ENCODE data around the gene KCNB1. TPM values are rescaled to one million over a fixed set of nuclear protein-coding genes. Genes with fewer than 3 reads are reported as not detected.
A peak's percentile ranks its signal among the peaks of the same experiment; 100 is the strongest.

The KCNB1 gene
- polyA plus RNA-seq, 1 donor from 2014 or later = 3.6 TPM

DNA sequence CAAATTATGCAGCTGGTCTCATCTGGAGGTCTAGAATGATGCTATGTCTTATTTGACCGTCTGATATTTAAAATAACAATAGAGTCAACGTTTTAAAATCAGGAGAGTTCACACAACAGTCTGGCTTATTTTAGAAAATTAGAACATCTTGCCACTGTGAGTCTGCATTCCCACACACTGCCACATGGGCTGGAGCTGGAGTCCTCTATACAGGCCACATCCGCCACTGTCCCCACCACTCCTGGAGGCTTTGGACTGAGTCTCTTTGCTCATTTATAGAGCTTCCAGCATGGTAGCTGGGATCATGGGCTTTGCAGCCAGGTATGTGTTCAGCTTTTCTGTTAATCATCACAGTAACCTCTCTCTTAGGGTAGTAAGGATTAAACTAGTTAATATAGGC lies 135.8 kb downstream of the KCNB1 start:
- Histone ChIP-seq H3K9ac (ENCODE audit: low read length) (no peak overlapping the region), H3K79me2 (replicated peaks; ENCODE audit: insufficient read depth, low read length) (no peaks in the 10 kb centered on the region), H3K27me3 (ENCODE audit: insufficient read depth, low read depth, low read length) (no peaks in the 10 kb centered on the region), H3K4me2 (ENCODE audit: low read length) (no peak overlapping the region), H3K27ac (ENCODE audit: low read length) (peak overlapping the region; percentile 57), H3K9me2 (ENCODE audit: insufficient read depth, low read length) (no peaks in the 10 kb centered on the region), H4K20me1 (ENCODE audit: insufficient read depth) (no peaks in the 10 kb centered on the region), H3K36me3 (ENCODE audit: insufficient read depth, low read length) (no peaks in the 10 kb centered on the region), H2AFZ (ENCODE audit: low read depth, low read length) (no peak overlapping the region), H3F3A (ENCODE audit: insufficient read depth, low read length, poor library complexity, severe bottlenecking) (no peaks in the 10 kb centered on the region), H3K9me3 (ENCODE audit: low read length) (no peaks in the 10 kb centered on the region), H3K4me3 (ENCODE audit: low read length) (no peak overlapping the region)
- TF ChIP-seq RAD21 (conservative IDR thresholded peaks at IDR 0.05) = no peak
- TF ChIP-seq, protein P1, sequence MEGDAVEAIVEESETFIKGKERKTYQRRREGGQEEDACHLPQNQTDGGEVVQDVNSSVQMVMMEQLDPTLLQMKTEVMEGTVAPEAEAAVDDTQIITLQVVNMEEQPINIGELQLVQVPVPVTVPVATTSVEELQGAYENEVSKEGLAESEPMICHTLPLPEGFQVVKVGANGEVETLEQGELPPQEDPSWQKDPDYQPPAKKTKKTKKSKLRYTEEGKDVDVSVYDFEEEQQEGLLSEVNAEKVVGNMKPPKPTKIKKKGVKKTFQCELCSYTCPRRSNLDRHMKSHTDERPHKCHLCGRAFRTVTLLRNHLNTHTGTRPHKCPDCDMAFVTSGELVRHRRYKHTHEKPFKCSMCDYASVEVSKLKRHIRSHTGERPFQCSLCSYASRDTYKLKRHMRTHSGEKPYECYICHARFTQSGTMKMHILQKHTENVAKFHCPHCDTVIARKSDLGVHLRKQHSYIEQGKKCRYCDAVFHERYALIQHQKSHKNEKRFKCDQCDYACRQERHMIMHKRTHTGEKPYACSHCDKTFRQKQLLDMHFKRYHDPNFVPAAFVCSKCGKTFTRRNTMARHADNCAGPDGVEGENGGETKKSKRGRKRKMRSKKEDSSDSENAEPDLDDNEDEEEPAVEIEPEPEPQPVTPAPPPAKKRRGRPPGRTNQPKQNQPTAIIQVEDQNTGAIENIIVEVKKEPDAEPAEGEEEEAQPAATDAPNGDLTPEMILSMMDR (IDR thresholded peaks at IDR 0.05; ENCODE audit: poor library complexity, severe bottlenecking) = peak; percentile 17

DNA sequence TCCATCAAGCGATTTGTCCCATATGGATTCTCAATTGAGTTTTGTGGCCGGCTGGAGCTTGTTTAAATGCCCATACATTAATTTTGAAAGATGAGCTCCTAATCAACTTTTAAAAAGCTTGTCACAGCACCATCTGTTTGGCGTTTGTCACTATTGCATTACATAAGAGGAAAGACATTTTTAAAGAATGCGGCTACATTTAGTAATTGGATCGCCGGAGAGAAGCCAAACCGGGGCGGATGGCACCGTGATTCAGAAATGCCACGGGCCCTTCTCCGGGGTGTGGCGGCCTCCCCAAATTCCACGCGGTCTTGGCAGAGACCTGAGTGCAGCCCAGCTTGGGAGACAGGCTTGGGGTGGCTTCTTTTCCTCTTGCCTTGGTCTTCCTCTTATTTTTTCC lies 136.9 kb downstream of the KCNB1 start:
- no peak overlapping the region for H3K9ac ChIP-seq (ENCODE audit: low read length)

DNA sequence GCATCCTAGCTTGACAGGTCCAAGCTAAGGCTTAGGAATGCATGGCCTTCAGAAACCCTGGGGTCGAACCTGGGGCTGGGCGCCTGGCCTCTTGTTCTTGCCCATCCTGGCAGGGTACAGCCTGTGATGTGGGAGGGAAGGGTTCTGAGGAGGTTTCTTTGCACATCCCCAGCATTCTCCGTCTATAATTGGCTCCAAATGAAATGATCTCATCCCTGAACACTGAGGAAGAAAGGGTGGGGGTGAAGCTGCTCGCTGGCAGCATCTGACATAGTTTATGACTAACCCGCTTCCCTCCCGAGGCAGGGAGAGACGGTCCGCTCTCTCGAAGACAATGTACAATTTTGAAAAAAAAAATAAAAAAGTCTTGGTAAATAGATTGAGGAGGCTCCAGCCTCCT lies 137.5 kb downstream of the KCNB1 start:
- Histone ChIP-seq H3K9ac (ENCODE audit: low read length) (no peak overlapping the region), H3K4me3 (ENCODE audit: low read length) (no peak overlapping the region), H3K9me2 (ENCODE audit: insufficient read depth, low read length) (no peaks in the 10 kb centered on the region), H3K27ac (ENCODE audit: low read length) (no peak overlapping the region), H3K79me2 (replicated peaks; ENCODE audit: insufficient read depth, low read length) (no peaks in the 10 kb centered on the region), H4K20me1 (ENCODE audit: insufficient read depth) (no peaks in the 10 kb centered on the region), H3K4me2 (ENCODE audit: low read length) (no peak overlapping the region), H3K9me3 (ENCODE audit: low read length) (no peaks in the 10 kb centered on the region), H3K27me3 (ENCODE audit: insufficient read depth, low read depth, low read length) (no peaks in the 10 kb centered on the region), H3F3A (ENCODE audit: insufficient read depth, low read length, poor library complexity, severe bottlenecking) (no peaks in the 10 kb centered on the region), H2AFZ (ENCODE audit: low read depth, low read length) (no peak overlapping the region), H3K36me3 (ENCODE audit: insufficient read depth, low read length) (no peaks in the 10 kb centered on the region)
- TF ChIP-seq REST (IDR thresholded peaks at IDR 0.05; ENCODE audit: borderline replicate concordance) (no peak), EZH2 (IDR thresholded peaks at IDR 0.05; ENCODE audit: borderline replicate concordance, insufficient read depth, low read length, poor library complexity, severe bottlenecking) (no peak), SMC3 (conservative IDR thresholded peaks at IDR 0.05; ENCODE audit: poor library complexity) (no peak), RAD21 (conservative IDR thresholded peaks at IDR 0.05) (no peak), TAF1 (IDR thresholded peaks at IDR 0.05; ENCODE audit: low read depth) (no peak), POLR2AphosphoS5 (IDR thresholded peaks at IDR 0.05) (no peak), MXI1 (conservative IDR thresholded peaks at IDR 0.05; ENCODE audit: poor library complexity, severe bottlenecking) (no peak), EP300 (conservative IDR thresholded peaks at IDR 0.05; ENCODE audit: poor library complexity, severe bottlenecking) (no peak)
- TF ChIP-seq, protein P1 (IDR thresholded peaks at IDR 0.05; ENCODE audit: poor library complexity, severe bottlenecking) = no peak

More for the DNA sequence above, 136.9 kb downstream of the KCNB1 start:
- H3F3A ChIP-seq (ENCODE audit: insufficient read depth, low read length, poor library complexity, severe bottlenecking) = no peaks in the 10 kb centered on the region
- no peaks in the 10 kb centered on the region for H4K20me1 ChIP-seq (ENCODE audit: insufficient read depth)
- no peak overlapping the region for H3K4me2 ChIP-seq (ENCODE audit: low read length)
- H3K27ac ChIP-seq (ENCODE audit: low read length) = no peak overlapping the region
- H3K9me2 ChIP-seq (ENCODE audit: insufficient read depth, low read length) = no peaks in the 10 kb centered on the region
- H3K79me2 ChIP-seq (replicated peaks; ENCODE audit: insufficient read depth, low read length) = no peaks in the 10 kb centered on the region
- no peaks in the 10 kb centered on the region for H3K9me3 ChIP-seq (ENCODE audit: low read length)
- H2AFZ ChIP-seq (ENCODE audit: low read depth, low read length) = no peak overlapping the region
- no peak for TF ChIP-seq TAF1 (IDR thresholded peaks at IDR 0.05; ENCODE audit: low read depth)
- TF ChIP-seq RAD21 (conservative IDR thresholded peaks at IDR 0.05) = no peak
- no peak for TF ChIP-seq EP300 (conservative IDR thresholded peaks at IDR 0.05; ENCODE audit: poor library complexity, severe bottlenecking)
- H3K4me3 ChIP-seq (ENCODE audit: low read length) = no peak overlapping the region
- H3K36me3 ChIP-seq (ENCODE audit: insufficient read depth, low read length) = no peaks in the 10 kb centered on the region
- no peaks in the 10 kb centered on the region for H3K27me3 ChIP-seq (ENCODE audit: insufficient read depth, low read depth, low read length)
